ENCODE results near the gene SSC5D.
"Not testable (repeated sequence)": the region's sequence is repeated elsewhere in the genome, so short reads cannot be mapped to it uniquely, and the experiment has no call there.

SSC5D gene

DNA sequence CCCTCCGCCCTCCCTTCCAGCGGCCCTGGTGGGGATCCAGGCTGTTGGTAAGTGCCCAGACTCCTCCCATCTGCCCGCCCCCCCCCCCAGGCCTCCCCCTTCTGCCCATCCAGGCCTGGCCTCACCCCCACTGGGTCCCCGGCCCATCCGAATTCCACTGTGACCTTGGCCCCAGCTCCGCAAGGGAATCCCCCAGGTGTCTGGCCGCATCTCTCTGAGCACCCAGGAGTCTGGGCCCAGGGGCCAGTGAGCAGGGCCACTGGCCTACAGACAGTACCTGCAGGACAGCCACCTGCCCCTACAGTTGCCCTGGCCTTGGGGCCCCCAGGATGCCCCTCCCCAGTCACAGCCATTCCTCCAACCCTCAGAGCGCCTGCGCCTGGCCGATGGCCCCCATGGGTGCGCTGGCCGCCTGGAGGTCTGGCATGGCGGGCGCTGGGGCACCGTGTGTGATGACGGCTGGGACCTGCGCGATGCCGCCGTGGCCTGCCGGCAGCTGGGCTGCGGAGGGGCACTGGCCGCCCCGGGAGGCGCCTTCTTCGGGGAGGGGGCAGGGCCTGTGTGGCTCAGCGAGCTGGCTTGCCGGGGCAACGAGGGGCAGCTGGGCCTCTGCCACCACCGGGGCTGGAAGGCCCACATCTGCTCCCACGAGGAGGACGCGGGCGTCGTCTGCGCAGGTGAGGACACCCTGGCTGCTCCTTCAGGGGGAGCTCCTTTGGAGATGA lies 912 bp downstream of the SSC5D start:
- DNase-seq = peak; percentile 20

DNA sequence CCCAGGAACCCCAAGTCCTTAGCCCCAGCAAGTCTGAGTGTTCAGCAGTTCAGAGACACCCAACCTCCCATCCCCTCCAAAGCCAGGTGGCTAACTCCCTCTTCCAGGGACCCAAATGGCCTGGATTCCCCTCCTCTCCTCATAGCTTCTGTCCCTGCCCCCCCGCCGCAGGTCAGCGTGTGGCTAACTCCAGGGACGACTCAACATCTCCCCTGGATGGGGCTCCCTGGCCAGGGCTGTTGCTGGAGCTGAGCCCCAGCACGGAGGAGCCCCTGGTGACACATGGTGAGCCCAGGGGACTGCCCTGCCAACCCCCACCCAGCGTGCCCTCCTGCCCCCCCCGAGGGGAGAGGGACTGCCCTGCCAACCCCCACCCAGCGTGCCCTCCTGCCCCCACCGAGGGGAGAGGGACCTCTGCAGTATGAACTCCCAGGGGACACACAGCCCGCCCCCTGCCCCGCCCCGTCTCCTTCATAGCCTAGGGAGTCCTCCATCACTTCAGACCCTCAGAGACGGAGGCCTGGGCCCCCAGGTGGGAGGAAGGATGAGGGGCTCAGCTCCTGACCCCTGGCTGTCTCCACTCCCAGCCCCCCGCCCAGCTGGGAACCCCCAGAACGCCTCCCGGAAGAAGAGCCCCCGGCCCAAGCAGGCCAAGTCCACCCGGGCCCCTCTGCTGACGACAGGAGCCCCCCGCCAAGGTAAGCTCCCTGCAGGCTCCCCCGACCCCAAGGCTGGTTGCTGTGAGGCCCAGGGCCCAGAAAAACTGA lies 1.7 kb downstream of the SSC5D start:
- DNase-seq = peak; percentile 25

DNA sequence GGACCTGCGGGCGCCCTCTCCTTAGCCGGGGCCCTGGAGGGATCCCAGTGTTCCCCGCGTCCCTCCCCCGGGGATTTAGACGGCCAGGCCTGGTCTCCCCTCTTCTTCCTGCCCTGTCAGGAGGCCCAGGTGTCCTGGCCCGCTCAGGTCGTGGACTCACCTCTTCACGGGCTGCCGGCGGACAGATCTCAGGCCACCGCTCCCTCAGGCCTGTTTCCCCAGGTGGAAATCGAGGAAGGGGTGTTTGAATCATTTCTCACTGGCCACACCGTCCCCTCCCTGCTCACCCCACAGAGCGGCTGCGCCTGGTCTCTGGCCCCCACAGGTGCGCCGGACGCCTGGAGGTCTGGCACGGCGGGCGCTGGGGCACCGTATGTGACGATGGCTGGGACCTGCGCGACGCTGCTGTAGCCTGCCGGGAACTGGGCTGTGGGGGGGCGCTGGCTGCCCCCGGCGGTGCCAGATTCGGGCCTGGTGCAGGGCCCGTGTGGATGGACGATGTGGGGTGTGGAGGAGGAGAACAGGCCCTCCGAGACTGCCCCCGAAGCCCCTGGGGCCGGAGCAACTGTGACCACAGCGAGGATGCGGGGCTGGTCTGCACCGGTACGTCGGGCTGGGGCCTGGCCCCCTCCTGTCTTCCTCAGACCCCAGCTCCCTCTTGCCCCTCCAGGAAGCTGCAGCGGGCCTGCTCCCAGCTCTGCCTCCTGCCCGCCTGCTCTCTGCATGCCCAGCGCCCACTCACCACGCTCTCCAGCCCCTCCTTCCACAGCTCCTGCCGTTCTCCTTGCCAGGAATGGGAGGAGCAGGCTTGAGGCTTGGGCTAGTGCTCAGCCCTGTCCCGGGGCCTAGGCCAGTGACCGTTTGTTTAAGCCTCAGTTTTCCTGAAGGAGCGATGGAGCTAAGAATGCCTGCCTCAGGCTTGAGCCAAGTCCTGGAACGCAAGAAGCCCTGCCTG lies 2.5 kb downstream of the SSC5D start:
- no peak for DNase-seq

DNA sequence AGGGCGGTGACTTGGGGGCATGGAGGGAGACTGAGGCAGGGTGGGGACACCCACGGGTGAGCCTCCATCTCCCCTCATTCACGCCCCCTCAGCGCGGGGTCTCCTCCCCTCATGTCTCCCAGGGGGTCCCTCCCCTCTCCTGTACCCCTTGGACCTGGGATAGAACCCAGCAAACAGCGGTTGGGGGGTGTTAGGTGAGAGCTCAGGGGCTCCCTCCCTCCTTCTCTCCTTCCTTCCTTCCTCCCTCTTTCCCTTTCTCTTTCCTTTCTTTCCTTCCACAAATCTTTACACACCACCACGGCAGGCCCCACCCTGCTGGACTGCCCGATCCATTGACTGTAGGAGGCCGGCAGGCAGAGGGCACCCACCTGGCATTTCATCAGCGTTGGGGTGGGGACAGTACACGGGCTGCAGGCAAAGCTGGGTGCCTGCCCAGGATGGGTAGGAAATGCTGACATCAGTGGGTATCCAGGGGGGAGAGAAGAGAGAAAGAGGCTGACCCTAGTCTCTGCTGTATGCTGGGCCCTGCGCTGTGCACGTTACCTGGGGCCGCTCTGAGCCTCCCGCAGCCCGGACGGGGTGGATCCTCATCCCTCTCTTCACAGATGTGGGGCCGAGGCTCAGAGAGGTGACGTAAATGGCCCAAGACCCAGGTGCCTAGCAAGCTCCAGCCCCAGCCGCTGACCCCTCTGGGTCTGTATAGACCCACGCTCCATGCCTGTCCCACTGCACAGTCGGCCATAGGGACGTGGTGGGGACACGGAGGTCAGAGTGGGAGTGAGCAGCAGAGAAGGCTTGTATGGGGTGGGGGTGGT lies 3.5 kb downstream of the SSC5D start:
- no peak for DNase-seq

DNA sequence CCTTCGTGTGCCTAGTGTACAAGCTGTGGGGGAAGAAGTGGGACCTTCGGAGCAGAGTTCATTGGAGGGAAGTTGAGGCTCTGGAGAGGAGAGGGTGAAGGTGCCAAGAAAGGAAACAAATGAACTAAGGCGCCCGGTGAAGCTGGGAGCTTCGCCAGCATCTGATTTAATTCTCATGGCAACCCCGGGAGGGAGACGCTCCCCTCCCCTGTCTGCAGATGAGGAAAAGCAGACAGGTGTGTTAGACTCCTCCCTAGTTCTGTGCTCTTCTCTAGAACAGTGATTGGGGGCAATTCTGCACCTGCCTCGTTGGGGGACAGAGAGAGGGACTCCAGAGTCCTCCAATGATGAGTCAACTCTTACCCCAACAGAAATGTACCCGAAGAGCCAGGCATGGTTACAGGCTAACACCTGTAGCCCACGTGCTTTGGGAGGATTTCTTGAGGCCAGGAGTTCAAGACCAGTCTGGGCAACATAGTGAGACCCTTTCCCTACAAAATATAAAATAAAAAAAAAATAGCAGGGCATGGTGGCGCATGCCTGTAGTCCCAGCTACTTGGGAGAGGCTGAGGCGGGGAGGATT lies 4.2 kb downstream of the SSC5D start:
- DNase-seq = no peak

DNA sequence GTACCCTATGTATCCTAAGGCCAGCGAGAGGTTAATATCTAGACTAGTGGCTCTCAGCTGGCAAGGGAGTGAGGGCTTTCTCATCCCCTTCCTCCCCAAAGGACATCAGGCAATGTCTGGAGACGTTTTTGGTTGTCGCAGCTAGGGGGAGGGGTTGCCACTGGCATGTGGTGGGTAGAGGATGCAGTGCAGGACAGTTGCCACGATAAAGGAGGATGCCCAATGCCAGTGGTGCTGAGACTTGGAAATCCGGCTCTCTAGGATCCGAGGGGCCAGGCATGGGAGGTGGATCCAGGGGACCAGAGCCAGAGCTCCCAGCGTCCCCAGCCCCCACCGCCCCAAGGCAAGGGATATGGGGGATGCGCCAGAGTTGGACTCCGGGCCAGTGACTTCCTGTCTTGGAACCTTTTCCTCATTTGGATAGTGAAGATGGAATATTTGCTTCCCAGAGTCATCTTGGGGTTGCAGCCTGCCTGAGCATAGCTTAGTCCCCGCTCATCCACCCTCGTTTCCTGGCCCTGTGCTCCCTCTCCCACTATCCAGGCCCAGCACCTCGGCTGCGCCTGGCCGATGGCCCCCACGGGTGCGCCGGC lies 4.9 kb downstream of the SSC5D start:
- DNase-seq = peak; percentile 53

GRCh38 chr19:55493645-55494171 lies 5.5 kb downstream of the SSC5D start:
- no peak for DNase-seq

DNA sequence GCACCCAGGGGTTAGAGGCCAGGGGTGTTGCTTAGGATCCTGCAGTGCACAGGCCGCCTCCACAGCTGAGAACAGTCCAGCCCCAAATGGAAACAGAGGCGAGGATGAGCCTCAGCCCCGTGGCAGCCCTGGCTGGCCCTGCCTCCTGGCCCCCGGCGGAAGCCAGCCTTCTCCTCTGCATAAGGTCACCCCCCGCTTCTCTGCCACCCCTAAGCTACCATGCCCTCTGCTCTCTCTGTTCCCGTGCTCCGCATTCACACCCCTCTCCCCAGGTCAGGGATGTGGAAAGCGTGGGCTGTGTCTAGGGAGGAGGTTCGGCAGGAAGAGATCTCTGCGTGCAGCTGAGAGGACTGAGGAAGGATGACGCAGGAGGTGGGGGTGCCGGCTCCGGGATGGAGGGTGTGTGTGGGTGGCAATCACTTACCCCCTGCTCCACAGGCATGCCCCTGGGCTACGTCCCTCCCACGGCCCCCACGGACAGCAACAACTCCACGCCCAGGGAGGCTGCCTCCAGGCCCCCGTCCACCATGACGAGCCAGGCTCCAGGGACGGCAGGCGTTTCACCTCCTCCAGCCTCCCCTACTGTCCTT lies 6.0 kb downstream of the SSC5D start:
- peak; percentile 44 for DNase-seq

DNA sequence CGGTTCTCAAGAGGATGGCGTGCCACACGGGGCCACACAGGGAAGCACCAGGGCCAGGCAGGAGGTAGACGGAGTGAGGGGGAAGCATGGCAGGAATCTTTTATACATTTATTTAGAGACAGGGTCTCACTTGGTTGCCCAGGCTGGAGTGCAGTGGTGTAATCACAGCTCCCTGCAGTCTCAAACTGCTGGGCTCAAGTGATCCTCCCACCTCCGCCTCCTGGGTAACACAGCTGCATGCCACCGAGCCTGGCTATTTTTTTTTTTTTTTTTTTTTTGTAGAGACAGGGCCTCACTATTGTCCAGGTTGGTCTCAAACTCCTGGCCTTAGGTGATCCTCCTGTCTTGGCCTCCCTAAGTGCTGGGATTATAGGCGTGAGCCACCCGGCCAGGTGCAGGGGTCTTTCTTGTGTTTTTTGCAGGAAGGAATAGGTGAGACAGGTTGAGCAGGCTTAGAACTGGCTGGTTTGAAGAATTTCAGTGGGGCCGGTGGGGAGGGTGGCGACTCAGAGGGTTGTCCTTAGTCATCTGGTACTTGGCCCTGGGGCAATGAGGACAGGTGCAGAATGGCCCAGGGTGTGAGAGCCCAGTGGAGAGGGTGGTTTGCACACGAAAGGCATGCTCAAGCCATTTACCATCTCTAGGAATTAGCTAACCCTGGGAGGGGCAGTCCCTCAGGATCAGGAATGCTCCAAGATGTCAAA lies 7.6 kb downstream of the SSC5D start:
- DNase-seq = no peak

- not testable (repeated sequence) for DNase-seq
Observed at GRCh38 chr19:55496820-55497219, 8.6 kb downstream of the SSC5D start.

DNA sequence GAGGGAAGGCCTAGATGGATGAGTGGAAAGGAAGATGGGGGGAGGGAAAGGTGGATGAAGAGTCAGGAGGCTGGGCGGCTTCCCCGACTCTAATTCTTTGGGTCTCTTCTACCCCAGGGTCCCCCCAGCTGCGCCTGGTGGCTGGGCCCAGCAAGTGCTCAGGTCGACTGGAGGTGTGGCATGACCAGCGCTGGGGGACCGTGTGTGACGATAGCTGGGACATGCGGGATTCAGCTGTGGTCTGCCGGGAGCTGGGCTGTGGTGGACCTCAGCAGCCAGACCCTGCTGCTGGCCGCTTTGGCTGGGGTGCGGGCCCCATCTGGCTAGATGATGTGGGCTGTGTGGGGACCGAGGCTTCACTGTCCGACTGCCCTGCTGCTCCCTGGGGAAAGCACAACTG lies 9.5 kb downstream of the SSC5D start:
- no peak for DNase-seq

- no peak for DNase-seq
Observed at GRCh38 chr19:55498246-55498840, 10.1 kb downstream of the SSC5D start.

GRCh38 chr19:55500368-55500952 lies 12.2 kb downstream of the SSC5D start:
- no peak for DNase-seq

DNA sequence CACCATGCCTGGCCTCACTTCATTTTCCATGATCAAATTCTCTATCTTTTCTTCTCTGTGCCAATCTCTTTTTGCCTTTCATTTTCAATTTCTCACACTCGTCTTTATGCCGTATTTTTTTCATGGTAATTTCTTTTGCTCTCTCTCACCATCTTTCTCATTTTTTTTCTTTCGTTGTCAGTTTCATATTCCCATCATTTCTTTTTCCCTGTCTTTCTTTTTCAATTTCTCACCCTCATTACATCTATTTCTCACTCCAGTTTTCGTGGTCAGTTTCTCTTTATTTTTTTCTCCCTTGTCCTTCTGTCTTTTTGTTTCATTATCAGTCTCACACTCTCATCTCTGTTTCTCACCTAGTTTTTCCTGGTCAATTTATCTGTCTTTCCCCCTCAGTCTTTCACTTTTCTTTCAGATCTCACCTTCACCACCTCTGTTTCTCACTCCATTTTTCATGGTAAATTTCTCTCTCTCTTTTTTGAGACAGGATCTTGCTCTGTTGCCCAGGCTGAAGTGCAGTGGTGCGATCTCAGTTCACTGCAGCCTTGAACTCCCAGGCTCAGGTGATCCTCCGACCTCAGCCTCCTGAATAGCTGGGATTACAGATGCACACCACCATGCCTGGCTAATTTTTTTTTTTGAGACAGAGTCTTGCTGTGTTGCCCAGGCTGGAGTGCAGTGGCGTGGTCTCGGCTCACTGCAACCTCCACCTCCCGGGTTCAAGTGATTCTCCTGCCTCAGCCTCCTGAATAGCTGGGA lies 14.1 kb downstream of the SSC5D start:
- DNase-seq = no peak

- DNase-seq = no peak
Observed at GRCh38 chr19:55503157-55503501, 14.9 kb downstream of the SSC5D start.

DNA sequence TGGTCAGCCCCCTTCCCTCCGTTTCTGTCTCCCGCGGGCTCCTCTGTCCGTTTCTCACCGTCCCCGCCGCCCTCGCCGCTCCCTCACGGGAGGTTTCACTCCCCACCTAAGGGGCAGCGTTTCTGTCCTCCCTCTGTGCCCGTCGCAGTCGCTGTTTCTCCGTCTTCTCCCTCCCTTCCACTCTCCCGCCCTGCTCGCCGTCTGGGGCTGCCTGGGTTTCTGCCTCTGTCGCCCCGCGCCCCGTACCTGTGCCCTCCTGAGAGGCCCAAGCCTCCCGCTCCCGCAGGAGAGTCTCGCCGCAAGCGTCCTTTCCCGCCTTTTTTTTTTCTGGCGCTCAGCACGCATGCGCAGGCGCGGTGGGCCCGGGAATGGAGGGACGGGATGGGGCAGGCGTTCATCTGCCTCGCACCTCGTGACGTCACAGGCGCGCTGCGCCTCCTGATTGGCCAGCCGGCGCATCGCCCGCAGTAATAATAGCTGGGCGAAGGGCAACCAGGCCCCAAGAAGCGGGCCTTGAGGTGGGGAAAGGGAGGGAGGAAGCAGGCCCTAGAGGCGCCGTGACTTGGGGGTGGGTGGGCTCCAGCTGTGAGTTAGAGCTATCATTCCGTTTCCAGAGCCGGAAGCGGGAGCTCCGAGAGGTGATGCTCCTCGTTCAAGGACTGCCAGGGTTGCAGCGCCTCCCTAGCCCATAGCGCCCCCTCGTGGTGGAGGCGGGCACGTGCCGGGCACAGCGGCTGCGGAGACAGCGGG lies 15.4 kb downstream of the SSC5D start:
- peak; percentile 93 for DNase-seq

- no peak for DNase-seq
Observed at GRCh38 chr19:55504252-55504603, 16.0 kb downstream of the SSC5D start.

DNA sequence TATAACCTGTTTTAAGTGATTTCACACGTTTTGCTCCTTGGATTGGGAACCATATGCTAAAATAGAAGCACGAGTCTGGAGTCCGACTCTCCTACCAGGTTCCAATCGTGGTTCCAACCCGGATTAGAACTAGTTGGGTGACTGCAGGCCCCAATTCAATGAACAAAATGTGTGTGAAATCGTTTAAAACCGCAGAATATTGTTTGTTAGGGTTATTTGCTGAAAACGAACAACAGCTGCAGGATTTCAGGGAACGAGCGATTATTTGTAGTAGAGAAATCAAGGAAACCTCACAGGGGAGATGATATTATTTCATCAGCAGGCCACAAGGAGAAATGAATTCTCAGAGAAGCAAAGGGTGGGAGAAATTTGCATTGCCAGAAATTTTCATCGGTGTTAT lies 16.7 kb downstream of the SSC5D start:
- no peak for DNase-seq

All from fibroblast of skin of right biceps (primary cell).